Measurements from ENCODE around the gene ASMTL.

DNA sequence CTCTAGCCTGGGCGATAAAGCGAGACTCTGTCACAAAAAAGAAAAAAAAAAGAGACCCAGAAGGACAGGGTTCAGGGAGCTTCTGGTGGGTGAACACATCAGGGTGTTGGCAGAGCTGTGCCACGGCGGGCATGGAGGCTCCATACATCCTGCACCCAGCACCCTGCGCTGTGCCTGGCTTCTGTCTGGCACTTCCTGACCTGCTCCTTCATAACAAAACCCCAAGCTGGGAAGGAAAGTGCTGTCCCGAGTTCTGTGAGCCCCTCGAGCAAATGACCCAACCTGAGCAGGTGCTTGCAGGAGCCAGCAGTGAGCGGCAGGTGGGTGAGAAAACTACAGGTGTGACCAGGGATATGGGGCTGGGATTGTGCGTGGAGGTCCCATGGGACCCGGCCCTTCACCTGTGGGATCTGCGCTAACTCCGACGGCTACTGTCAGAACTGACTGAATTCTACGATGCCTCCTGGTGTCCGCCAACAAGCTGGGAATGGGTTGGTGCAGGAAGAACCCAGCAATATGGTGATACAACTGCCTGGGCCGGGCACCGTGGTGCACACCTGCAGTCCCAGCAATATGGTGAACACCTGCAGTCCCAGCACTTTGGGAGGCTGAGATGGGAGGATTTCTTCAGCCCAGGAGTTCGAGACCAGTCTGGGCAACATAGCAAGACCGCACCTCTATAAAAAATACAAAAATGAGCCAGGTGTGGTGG, 18.9 kb downstream of the ASMTL start:
- TF ChIP-seq, protein P1, sequence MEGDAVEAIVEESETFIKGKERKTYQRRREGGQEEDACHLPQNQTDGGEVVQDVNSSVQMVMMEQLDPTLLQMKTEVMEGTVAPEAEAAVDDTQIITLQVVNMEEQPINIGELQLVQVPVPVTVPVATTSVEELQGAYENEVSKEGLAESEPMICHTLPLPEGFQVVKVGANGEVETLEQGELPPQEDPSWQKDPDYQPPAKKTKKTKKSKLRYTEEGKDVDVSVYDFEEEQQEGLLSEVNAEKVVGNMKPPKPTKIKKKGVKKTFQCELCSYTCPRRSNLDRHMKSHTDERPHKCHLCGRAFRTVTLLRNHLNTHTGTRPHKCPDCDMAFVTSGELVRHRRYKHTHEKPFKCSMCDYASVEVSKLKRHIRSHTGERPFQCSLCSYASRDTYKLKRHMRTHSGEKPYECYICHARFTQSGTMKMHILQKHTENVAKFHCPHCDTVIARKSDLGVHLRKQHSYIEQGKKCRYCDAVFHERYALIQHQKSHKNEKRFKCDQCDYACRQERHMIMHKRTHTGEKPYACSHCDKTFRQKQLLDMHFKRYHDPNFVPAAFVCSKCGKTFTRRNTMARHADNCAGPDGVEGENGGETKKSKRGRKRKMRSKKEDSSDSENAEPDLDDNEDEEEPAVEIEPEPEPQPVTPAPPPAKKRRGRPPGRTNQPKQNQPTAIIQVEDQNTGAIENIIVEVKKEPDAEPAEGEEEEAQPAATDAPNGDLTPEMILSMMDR (IDR thresholded peaks at IDR 0.05; ENCODE audit: insufficient read depth, low read length, poor library complexity, severe bottlenecking) = no peak
- no peak for TF ChIP-seq EZH2phosphoT487 (conservative IDR thresholded peaks at IDR 0.05; ENCODE audit: low read length)

Measured in SU-DHL-6 (cell line).